Activated T-cell treated with anti-CD3 and anti-CD28 coated beads for 24 hours (primary cell): ENCODE results near the gene ZNF410.
"Not testable (repeated sequence)": the region's sequence is repeated elsewhere in the genome, so short reads cannot be mapped to it uniquely, and the experiment has no call there.

Source experiments
- DNase-seq: peaks from one replicate; pipeline ENCODE4 v3.0.0-alpha.2; 2020; ENCODE audit warnings: low read depth

The ZNF410 gene

GRCh38 chr14:73884438-73885190 is 2.0 kb upstream of the ZNF410 start:
- no peak for DNase-seq

DNA sequence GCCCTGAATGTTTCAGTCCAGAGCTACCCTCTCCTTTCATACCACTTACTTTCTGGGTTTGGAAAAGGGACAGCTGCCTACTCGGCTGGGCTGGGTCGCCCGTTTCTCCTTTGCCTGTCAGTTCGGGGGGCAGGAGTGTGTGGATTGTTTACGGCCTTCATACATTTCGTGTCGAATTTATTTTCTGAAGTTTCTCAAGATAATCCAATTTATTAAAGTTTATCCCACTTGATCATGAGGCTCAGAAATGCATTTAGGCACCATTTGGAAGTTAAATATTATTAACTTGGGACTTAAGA is 608 bp downstream of the ZNF410 start:
- DNase-seq = no peak

GRCh38 chr14:73887694-73888459 is 1.2 kb downstream of the ZNF410 start:
- DNase-seq = no peak

DNA sequence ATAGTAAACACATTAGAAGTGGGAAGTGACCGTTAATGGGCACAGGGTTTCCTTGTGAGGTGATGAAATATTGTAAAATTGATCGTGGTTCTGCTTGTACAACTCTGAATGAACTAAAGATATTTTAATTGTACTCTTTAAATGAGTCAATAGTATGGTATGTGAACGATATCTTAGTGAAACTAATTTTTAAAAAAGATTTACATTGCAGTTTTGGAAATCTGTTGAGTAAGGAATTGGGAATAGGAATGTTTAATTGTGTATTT is 1.7 kb downstream of the ZNF410 start:
- DNase-seq = no peak

- no peak for DNase-seq
These were observed 2.3 kb downstream of the ZNF410 start for GRCh38 chr14:73888971-73889370.

- DNase-seq = no peak
These were observed 2.7 kb downstream of the ZNF410 start for GRCh38 chr14:73889376-73889775.

DNA sequence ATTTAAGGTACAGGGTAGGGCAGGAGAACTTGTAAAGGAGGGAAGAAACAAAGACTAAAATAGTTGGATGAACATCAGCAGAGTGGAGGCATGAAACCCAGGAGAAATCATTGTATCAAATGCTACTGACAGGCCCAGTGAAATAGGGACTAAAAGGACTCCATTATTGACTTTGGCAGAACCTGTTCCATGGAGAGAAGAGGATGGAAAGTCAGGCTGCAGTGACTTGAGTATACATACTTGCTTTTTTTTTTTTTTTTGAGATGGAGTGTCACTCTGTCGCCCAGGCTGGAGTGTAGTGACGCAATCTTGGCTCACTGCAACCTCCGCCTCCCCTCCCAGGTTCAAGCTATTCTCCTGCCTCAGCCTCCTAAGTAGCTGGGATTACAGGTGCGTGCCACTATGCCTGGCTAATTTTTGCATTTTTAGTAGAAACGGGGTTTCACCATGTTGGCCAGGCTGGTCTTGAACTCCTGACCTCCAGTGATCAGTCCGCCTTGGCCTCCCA is 7.6 kb downstream of the ZNF410 start:
- not testable (repeated sequence) for DNase-seq

GRCh38 chr14:73895939-73896338 is 9.3 kb downstream of the ZNF410 start:
- DNase-seq = no peak

DNA sequence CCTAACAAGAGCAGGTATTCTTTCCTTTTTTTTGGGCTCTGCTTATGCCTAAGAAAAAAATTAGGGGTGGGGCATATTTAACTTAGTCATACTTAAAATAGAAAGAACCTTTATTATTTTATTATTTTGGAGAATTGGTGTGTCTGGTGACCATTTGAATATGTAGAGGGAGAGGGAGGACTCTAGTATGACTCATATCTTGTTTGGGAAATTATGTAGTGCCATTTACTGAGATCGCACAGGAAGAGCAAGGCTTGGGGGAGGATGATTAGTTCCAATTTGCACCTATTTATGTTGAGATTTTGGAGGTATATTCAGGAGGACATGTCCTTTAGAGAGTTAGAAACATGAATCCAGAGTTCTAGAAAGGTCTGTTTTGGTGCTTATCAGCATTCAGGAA is 9.9 kb downstream of the ZNF410 start:
- DNase-seq = no peak

DNA sequence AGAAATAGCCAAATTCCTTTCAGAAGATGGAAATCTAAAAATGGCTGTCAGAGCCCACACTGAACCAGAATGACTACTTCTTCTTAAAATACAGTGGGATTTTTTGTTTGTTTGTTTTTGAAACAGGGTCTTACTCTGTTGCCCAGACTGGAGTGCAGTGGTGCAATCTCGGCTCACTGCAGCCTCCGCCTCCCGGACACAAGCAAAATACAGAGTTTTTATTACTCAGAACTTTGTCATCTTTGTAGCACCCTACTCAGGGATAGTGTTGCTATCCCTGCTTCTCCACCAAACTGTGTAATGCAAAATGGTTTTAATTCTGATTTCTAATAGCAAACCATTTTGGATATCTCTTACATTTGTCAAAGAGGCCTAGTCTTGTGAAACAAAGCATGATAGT is 16.4 kb downstream of the ZNF410 start:
- DNase-seq = no peak

DNA sequence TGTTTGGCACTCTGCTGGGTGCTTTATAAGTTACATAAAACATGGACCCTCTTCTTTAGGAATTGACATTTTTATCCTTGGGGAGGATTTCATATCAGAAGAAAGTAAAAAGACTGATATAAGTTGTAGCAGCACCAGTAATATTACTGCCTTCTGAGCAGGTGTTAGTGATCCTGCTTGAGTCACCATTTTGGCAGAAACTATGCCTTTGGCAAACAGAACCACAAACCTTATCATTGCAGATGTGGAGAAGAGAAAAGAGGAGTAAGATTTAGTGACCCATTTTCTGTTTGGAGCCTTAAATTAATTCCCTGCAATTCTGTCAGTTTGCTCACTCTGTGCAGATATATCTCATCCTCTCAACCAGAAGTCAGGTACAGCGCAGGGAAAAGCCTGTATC is 23.0 kb downstream of the ZNF410 start:
- no peak for DNase-seq

DNA sequence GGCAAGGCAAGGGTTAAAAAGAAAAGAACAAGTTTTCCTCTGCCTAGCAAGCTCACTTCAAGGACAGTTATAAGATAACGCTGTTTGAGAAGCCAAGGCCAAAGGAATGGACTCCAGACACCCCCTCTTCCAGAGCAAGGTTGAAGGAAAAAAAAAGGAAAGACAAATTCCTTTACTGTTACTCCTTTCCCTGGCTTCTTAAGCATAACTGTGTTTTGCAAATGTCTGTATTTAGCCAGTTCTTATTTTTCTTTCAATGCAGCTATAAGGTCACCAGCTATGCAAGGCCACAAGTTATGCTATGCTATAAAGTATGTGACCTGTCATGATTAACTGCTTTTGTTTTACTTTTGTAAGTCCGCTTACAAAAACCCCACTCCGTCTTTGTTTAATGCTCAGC is 26.6 kb downstream of the ZNF410 start:
- DNase-seq = no peak

GRCh38 chr14:73916324-73916723 is 29.7 kb downstream of the ZNF410 start:
- no peak for DNase-seq

DNA sequence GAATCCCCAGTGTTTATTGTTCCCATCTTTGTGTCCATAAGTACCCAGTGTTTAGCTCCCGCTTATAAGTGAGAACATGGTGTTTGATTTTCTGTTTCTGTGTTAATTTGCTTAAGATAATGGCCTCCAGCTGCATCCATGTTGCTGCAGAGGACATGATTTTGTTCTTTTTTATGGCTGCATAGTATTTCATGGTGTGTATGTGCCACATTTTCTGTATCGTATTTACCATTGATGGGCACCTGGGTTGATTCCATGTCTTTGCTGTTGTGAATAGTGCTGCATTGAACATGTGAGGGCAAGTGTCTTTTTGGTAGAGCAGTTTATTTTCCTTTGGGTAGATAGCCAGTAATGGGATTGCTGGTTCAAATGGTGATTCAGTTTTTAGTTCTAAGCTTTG is 32.8 kb downstream of the ZNF410 start:
- not testable (repeated sequence) for DNase-seq

- no peak for DNase-seq
These were observed 37.7 kb downstream of the ZNF410 start for GRCh38 chr14:73924337-73924736.

DNA sequence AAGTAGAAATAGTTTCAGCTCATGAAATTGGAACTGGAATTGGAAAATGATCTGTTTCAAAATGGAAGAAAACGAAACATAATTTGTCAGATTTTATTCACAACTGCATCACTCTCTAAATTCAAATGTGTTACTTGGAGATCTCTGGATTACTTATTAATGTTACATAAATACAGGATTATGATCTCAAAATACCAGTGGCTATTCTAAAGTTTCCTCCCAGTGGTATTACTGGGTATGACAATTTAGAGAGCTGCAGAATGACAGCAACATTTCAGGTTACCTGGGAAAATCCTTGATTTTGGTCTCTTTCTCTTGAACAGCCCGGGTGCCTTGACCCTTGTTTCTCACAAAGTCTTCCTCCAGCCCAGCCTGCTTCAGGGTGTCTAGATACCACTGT is 49.0 kb downstream of the ZNF410 start:
- no peak for DNase-seq

GRCh38 chr14:73936548-73936947 is 49.9 kb downstream of the ZNF410 start:
- DNase-seq = no peak

DNA sequence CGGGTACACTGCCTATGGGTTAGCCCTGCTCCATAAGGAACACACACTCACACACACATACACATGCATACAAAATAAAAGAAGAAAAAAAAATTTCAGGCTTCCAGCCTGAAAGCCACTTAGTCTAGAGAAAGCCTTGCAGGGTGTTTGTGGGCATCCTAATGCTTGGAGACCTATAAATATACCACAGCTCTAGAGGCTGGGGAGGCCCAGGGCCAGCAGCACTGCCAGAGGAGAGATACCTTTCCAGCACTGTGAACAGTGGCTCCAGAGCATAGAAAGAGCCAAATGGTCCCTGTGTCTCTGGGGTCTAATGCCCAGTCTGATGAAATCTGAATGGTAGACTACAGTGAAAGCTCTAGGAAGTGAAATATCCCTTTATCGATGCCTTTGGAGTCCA is 50.4 kb downstream of the ZNF410 start:
- DNase-seq = no peak

GRCh38 chr14:73942180-73942579 is 55.5 kb downstream of the ZNF410 start:
- no peak for DNase-seq

- no peak for DNase-seq
These were observed 56.4 kb downstream of the ZNF410 start for GRCh38 chr14:73943083-73943482.

- DNase-seq = no peak
These were observed 57.9 kb downstream of the ZNF410 start for GRCh38 chr14:73944432-73945158.

GRCh38 chr14:73945159-73945670 is 58.6 kb downstream of the ZNF410 start:
- no peak for DNase-seq
